Measurements from ENCODE around the gene NUPR2.
"Not testable (repeated sequence)": the region's sequence is repeated elsewhere in the genome, so short reads cannot be mapped to it uniquely, and the experiment has no call there.

NUPR2 gene

GRCh38 chr7:56115852-56116538 lies at the start of gene NUPR2:
NUPR2 (minus strand) TSS chr7:56116417; CDS start chr7:56116314, 103 bp downstream.
- no peak for DNase-seq (ENCODE audit: low read depth)

- no peak for DNase-seq (ENCODE audit: low read depth)
Observed at GRCh38 chr7:56157238-56157790, 41.1 kb upstream of the NUPR2 start.

- not testable (repeated sequence) for DNase-seq (ENCODE audit: low read depth)
Observed at GRCh38 chr7:56131062-56131461, 14.8 kb upstream of the NUPR2 start.

GRCh38 chr7:56127241-56127975 lies 11.2 kb upstream of the NUPR2 start:
- no peak for DNase-seq (ENCODE audit: low read depth)

- DNase-seq (ENCODE audit: low read depth): no peak
Observed at GRCh38 chr7:56125831-56126230, 9.6 kb upstream of the NUPR2 start.

- DNase-seq (ENCODE audit: low read depth): no peak
Observed at GRCh38 chr7:56124981-56125380, 8.8 kb upstream of the NUPR2 start.

- DNase-seq (ENCODE audit: low read depth): no peak
Observed at GRCh38 chr7:56121440-56121839, 5.2 kb upstream of the NUPR2 start.

GRCh38 chr7:56112244-56112643 lies 4.0 kb downstream of the NUPR2 start:
- DNase-seq (ENCODE audit: low read depth): not testable (repeated sequence)

GRCh38 chr7:56110611-56111010 lies 5.6 kb downstream of the NUPR2 start:
- DNase-seq (ENCODE audit: low read depth): no peak

- no peak for DNase-seq (ENCODE audit: low read depth)
Observed at GRCh38 chr7:56107954-56108258, 8.3 kb downstream of the NUPR2 start.

- peak; percentile 94 for DNase-seq (ENCODE audit: low read depth)
Observed at GRCh38 chr7:56106108-56107073, 9.8 kb downstream of the NUPR2 start, which contains the start of gene CHCHD2. CHCHD2 (minus strand) TSS chr7:56106476; CDS start chr7:56106413, 63 bp downstream.

GRCh38 chr7:56105508-56105907 lies 10.7 kb downstream of the NUPR2 start:
- DNase-seq (ENCODE audit: low read depth): peak; percentile 49

GRCh38 chr7:56104138-56104537 lies 12.1 kb downstream of the NUPR2 start:
- not testable (repeated sequence) for DNase-seq (ENCODE audit: low read depth)

GRCh38 chr7:56099653-56100052 lies 16.6 kb downstream of the NUPR2 start:
- no peak for DNase-seq (ENCODE audit: low read depth)

GRCh38 chr7:56098187-56099008 lies 17.8 kb downstream of the NUPR2 start:
- not testable (repeated sequence) for DNase-seq (ENCODE audit: low read depth)

- DNase-seq (ENCODE audit: low read depth): peak; percentile 91
Observed at GRCh38 chr7:56097700-56098099, 18.5 kb downstream of the NUPR2 start.

GRCh38 chr7:56092789-56093531 lies 23.3 kb downstream of the NUPR2 start, which contains the start of gene PHKG1:
PHKG1 (minus strand) TSS chr7:56092952; CDS start chr7:56088941, 4,011 bp downstream.
- DNase-seq (ENCODE audit: low read depth): no peak

- not testable (repeated sequence) for DNase-seq (ENCODE audit: low read depth)
Observed at GRCh38 chr7:56092388-56092787, 23.8 kb downstream of the NUPR2 start.

GRCh38 chr7:56091591-56091990 lies 24.6 kb downstream of the NUPR2 start:
- no peak for DNase-seq (ENCODE audit: low read depth)

GRCh38 chr7:56087445-56087844 lies 28.8 kb downstream of the NUPR2 start:
- no peak for DNase-seq (ENCODE audit: low read depth)
